M059J (cell line): ENCODE data around the gene TAF1C. TPM values are rescaled to one million over a fixed set of nuclear protein-coding genes. Genes with fewer than 3 reads are reported as not detected.
A peak's percentile ranks its signal among the peaks of the same experiment; 100 is the strongest.

ENCODE experiments used
- DNase-seq: peaks from one replicate; pipeline ENCODE4 v3.0.0-alpha.2; 2012; ENCODE audit warnings: low read depth
- total RNA-seq: library from RNA; depleted of rRNA; stranded (reverse); fragments of >200 nt; shearing (Covaris generic); gene quantifications from 2 replicates; pipeline ENCODE4 v1.2.3, GENCODE V29; 2014

The TAF1C gene
- total RNA-seq, 1 experiment from 2014 or later, result 15.1 TPM

GRCh38 chr16:84183572-84183875, 3.3 kb downstream of the TAF1C start:
- DNase-seq, result no peak

- no peak for DNase-seq
Measured at GRCh38 chr16:84182680-84183571, 3.9 kb downstream of the TAF1C start.

- DNase-seq, result no peak
Measured at GRCh38 chr16:84182104-84182503, 4.8 kb downstream of the TAF1C start.

- no peak for DNase-seq
Measured at GRCh38 chr16:84181144-84181915, 5.5 kb downstream of the TAF1C start.

GRCh38 chr16:84180519-84181140, 6.2 kb downstream of the TAF1C start:
- DNase-seq, result no peak

GRCh38 chr16:84179612-84180320, 7.1 kb downstream of the TAF1C start:
- no peak for DNase-seq

GRCh38 chr16:84178892-84179611, 7.8 kb downstream of the TAF1C start:
- DNase-seq, result no peak

- no peak for DNase-seq
Measured at GRCh38 chr16:84178146-84178765, 8.6 kb downstream of the TAF1C start.

GRCh38 chr16:84177741-84178073, 9.2 kb downstream of the TAF1C start:
- peak; percentile 38 for DNase-seq

- DNase-seq, result no peak
Measured at GRCh38 chr16:84176192-84177053, 10.4 kb downstream of the TAF1C start.

- DNase-seq, result peak; percentile 70
Measured at GRCh38 chr16:84175350-84176081, 11.3 kb downstream of the TAF1C start.

GRCh38 chr16:84174396-84174795, 12.5 kb downstream of the TAF1C start:
- no peak for DNase-seq

- no peak for DNase-seq
Measured at GRCh38 chr16:84169765-84170310, 17.0 kb downstream of the TAF1C start.

GRCh38 chr16:84166796-84167695, 19.8 kb downstream of the TAF1C start:
- DNase-seq, result no peak

GRCh38 chr16:84165746-84166145, 21.1 kb downstream of the TAF1C start:
- DNase-seq, result no peak

- DNase-seq, result no peak
Measured at GRCh38 chr16:84161801-84162200, 25.1 kb downstream of the TAF1C start.

- no peak for DNase-seq
Measured at GRCh38 chr16:84161037-84161436, 25.8 kb downstream of the TAF1C start.

GRCh38 chr16:84159800-84160199, 27.1 kb downstream of the TAF1C start:
- no peak for DNase-seq
